Osteocyte (in vitro differentiated cells): ENCODE results near the gene CAMK2D. TPM values are rescaled to one million over a fixed set of nuclear protein-coding genes. Genes with fewer than 3 reads are reported as not detected.

Experiments used
- DNase-seq: peaks from one replicate; pipeline ENCODE4 v3.0.0; 2021; ENCODE audit warnings: mixed read lengths; ENCODE audit not compliant: unreplicated experiment; ENCODE audit errors: extremely low spot score
- H3K27ac Mint-ChIP-seq: one replicate; pipeline ENCODE4 v1.8.0; 2021; ENCODE audit warnings: mild to moderate bottlenecking, mixed read lengths; ENCODE audit not compliant: unreplicated experiment
- H3K27me3 Mint-ChIP-seq: one replicate; pipeline ENCODE4 v1.8.0; 2021; ENCODE audit warnings: mixed read lengths; ENCODE audit not compliant: unreplicated experiment
- H3K36me3 Mint-ChIP-seq: one replicate; pipeline ENCODE4 v1.8.0; 2021; ENCODE audit warnings: mixed read lengths; ENCODE audit not compliant: unreplicated experiment
- H3K4me1 Mint-ChIP-seq: one replicate; pipeline ENCODE4 v1.8.0; 2021; ENCODE audit warnings: mixed read lengths; ENCODE audit not compliant: unreplicated experiment
- H3K4me3 Mint-ChIP-seq: one replicate; pipeline ENCODE4 v1.8.0; 2021; ENCODE audit warnings: mild to moderate bottlenecking, moderate library complexity, mixed read lengths; ENCODE audit not compliant: unreplicated experiment
- H3K9me3 Mint-ChIP-seq: one replicate; pipeline ENCODE4 v1.8.0; 2021; ENCODE audit warnings: mixed read lengths; ENCODE audit not compliant: unreplicated experiment
- total RNA-seq: library from RNA; stranded (reverse); gene quantifications from 2 replicates; pipeline ENCODE4 v1.2.1, GENCODE V29; 2021
- TF ChIP-seq, protein P1 (sequence below): fragments of 200-600 bp; sonication (generic); IDR thresholded peaks from 2 replicates; pipeline ENCODE4 v1.5.0; 2021; ENCODE audit warnings: antibody characterized with exemption, mild to moderate bottlenecking, moderate library complexity

CAMK2D gene
- total RNA-seq, 1 donor from 2014 or later: 84.3 TPM

DNA sequence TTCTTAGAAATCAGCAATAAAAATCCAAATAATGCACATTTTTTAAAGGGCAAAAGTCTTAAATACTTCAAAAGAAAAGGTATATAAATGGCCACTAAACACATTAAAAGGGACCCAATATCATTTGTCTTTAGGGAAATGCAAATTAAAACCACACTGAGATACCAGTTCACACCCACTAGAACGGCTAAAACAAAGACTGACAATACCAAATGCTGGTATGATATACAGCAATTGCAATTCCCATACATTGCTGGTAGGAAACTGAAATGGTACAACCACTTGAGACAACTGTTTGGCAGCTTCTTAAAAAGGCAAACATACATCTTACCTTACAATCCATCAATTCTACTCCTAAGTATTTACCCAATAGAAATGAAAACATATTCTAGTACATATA lies 33.7 kb downstream of the CAMK2D start:
- no peak for DNase-seq
- peaks cover 18% of the 10 kb centered on the region for H3K4me1 Mint-ChIP-seq
- peak overlapping the region; percentile 32 for H3K27ac Mint-ChIP-seq
- no peaks in the 10 kb centered on the region for H3K9me3 Mint-ChIP-seq
- H3K27me3 Mint-ChIP-seq: no peaks in the 10 kb centered on the region
- TF ChIP-seq, protein P1, sequence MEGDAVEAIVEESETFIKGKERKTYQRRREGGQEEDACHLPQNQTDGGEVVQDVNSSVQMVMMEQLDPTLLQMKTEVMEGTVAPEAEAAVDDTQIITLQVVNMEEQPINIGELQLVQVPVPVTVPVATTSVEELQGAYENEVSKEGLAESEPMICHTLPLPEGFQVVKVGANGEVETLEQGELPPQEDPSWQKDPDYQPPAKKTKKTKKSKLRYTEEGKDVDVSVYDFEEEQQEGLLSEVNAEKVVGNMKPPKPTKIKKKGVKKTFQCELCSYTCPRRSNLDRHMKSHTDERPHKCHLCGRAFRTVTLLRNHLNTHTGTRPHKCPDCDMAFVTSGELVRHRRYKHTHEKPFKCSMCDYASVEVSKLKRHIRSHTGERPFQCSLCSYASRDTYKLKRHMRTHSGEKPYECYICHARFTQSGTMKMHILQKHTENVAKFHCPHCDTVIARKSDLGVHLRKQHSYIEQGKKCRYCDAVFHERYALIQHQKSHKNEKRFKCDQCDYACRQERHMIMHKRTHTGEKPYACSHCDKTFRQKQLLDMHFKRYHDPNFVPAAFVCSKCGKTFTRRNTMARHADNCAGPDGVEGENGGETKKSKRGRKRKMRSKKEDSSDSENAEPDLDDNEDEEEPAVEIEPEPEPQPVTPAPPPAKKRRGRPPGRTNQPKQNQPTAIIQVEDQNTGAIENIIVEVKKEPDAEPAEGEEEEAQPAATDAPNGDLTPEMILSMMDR: no peak
- no peak overlapping the region for H3K4me3 Mint-ChIP-seq
- H3K36me3 Mint-ChIP-seq: peaks cover 15% of the 10 kb centered on the region

DNA sequence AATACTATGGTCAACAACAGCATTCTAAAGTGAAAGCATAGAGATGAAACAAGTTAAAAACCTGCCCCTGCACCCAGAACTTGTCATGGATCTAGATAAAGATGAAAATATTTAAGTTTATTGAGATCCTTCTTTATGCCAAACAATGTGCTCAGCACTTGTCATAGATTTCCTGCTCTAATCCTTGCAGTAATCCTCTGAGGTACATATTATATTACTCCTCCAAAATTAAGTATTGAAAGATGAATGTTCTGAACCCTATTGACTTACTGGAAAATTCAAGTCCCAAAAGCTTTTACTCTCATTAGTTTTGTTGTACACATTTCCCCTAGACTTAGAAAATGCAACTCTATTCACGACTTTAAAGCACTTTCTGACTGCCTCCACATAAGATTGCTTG lies 35.6 kb downstream of the CAMK2D start:
- Mint-ChIP-seq H3K27me3 (no peaks in the 10 kb centered on the region), H3K9me3 (no peaks in the 10 kb centered on the region), H3K4me3 (no peak overlapping the region), H3K4me1 (peaks cover 17% of the 10 kb centered on the region), H3K36me3 (peaks cover 12% of the 10 kb centered on the region), H3K27ac (no peak overlapping the region)
- no peak for DNase-seq
- TF ChIP-seq, protein P1: no peak

DNA sequence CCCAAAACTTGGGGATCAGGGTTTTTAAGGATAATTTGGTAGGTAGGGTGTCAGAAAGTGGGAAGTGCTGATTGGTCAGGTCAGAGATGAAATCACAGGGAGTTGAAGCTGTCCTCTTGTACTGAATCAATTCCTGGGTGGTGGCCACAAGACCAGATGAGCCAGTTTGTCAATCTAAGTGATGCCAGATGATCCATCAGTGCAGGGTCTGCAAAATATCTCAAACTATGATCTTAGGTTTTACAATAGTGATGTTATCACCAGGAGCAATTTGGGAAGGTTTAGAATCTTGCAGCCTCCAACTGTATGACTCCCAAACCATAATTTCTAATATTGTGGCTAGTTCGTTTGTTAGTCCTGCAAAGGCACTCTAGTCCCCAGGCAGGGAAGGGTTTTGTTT lies 43.3 kb downstream of the CAMK2D start:
- no peak overlapping the region for H3K27ac Mint-ChIP-seq
- H3K9me3 Mint-ChIP-seq: no peaks in the 10 kb centered on the region
- TF ChIP-seq, protein P1: no peak

DNA sequence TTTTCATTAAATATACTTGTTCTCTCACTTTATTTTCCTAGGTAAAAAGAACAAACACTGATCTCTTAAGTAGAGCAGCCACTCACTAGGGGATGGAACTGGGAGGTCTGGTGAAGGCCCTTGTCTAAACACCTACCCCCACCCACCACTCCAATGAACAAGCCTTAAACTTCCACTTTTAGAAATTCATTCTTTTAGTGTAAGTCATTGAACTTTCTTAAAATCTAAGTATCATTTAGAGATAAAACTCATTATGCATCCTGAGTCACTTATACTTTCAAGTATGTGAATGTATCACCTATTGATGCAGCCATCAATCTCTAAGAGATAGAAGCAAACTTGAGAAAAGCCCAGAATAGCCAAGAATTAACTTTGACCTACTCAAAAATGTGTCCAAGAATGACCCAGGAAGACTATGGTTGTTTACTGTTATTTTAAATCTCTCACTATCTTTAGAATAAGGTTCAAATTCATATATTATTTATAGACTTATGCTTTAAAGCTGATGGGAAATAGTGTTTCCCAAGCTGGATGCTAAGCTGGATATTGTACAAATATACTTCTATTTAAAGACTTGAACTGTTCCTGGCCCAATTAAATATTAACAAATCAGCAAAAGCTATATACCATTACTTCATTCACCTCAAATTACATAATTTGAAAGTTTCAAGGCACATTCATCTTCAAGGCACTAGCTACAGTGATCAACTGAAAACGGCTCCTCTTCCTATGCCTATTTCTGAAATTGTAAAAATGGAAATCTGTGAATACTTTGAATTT lies 49.5 kb downstream of the CAMK2D start:
- no peak for DNase-seq
- H3K4me3 Mint-ChIP-seq: no peak overlapping the region
- peaks cover 7% of the 10 kb centered on the region for H3K4me1 Mint-ChIP-seq
- TF ChIP-seq, protein P1: no peak
- H3K36me3 Mint-ChIP-seq: peaks cover 2% of the 10 kb centered on the region
- H3K27ac Mint-ChIP-seq: no peak overlapping the region
- H3K9me3 Mint-ChIP-seq: no peaks in the 10 kb centered on the region
- no peaks in the 10 kb centered on the region for H3K27me3 Mint-ChIP-seq

More for the DNA sequence above, 43.3 kb downstream of the CAMK2D start:
- Mint-ChIP-seq H3K4me3 (no peak overlapping the region), H3K36me3 (peaks cover 3% of the 10 kb centered on the region), H3K4me1 (peaks cover 7% of the 10 kb centered on the region), H3K27me3 (no peaks in the 10 kb centered on the region)
- DNase-seq: no peak

DNA sequence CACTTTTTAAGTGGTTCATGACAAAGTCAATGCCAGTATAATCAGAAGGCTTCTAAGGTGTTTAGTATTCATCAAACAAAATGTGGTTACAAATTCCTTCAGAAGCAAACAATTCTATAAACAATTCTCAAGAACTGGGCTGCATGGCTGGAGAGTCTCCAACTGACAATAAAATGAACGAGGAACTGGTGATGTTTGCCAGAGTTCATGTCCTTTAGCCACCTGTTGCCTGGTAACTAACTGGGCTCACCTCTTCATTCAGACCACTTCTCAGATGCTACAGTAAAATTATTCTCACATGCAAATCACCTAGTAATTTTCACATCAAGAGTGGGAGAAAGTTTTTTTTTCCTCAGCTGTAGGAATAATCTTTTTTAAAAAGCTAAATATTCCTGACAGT lies 53.3 kb downstream of the CAMK2D start:
- Mint-ChIP-seq H3K9me3 (no peaks in the 10 kb centered on the region), H3K27ac (no peak overlapping the region), H3K4me3 (no peak overlapping the region), H3K36me3 (peaks cover 4% of the 10 kb centered on the region), H3K4me1 (peaks cover 13% of the 10 kb centered on the region), H3K27me3 (no peaks in the 10 kb centered on the region)
- DNase-seq: no peak
- TF ChIP-seq, protein P1: no peak
